ENCODE data around the gene HCN3.
A peak's percentile ranks its signal among the peaks of the same experiment; 100 is the strongest.

The HCN3 gene

GRCh38 chr1:155266553-155266952 is 10.7 kb upstream of the HCN3 start:
- no peak for DNase-seq (ENCODE audit: low read depth)
- no peak overlapping the region for H3K4me3 ChIP-seq (ENCODE audit: low read depth, low read length)
- TF ChIP-seq, protein P1, sequence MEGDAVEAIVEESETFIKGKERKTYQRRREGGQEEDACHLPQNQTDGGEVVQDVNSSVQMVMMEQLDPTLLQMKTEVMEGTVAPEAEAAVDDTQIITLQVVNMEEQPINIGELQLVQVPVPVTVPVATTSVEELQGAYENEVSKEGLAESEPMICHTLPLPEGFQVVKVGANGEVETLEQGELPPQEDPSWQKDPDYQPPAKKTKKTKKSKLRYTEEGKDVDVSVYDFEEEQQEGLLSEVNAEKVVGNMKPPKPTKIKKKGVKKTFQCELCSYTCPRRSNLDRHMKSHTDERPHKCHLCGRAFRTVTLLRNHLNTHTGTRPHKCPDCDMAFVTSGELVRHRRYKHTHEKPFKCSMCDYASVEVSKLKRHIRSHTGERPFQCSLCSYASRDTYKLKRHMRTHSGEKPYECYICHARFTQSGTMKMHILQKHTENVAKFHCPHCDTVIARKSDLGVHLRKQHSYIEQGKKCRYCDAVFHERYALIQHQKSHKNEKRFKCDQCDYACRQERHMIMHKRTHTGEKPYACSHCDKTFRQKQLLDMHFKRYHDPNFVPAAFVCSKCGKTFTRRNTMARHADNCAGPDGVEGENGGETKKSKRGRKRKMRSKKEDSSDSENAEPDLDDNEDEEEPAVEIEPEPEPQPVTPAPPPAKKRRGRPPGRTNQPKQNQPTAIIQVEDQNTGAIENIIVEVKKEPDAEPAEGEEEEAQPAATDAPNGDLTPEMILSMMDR (IDR thresholded peaks at IDR 0.05; ENCODE audit: low read depth, low read length, missing control alignments): no peak

DNA sequence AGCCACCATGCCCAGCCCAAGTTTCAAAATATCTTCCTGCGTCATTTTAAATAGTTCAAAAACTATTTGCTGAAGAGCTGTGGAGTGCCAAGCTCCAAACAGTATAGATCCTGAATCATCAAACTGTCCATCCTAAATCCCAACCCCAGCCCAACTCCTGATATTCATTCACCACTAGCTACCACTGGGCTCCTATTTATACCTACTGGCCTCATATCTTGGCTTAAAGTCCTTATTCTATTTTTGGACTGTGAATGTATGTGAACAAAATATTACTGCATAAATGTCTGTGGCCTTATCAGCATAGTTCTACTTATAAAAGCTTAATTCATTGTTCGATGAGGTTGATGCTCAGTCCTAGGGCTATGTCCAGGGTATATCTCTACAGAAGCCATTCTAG is 9.9 kb upstream of the HCN3 start:
- no peak for DNase-seq (ENCODE audit: low read depth)
- no peak overlapping the region for H3K4me3 ChIP-seq (ENCODE audit: low read depth, low read length)
- TF ChIP-seq, protein P1 (IDR thresholded peaks at IDR 0.05; ENCODE audit: low read depth, low read length, missing control alignments): no peak

DNA sequence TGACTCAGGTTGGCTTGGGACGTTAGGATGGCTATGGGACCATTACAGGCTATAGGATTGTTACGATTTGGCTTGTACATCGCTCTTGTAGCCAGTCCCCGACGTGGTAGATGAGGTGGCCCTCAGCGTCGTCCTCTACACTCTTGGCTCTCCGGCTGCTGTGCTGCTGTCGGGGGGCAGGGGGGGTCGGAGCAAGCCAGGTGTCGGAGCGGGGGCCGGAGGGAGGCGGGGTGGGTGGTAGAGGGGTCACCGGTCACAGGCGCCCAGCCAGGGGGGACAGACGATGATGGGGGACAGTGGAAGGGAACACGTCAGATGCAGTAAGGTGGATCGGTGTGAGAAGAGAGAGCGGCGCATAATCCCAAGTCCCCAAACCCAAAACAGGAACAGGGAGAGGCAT is 8.6 kb upstream of the HCN3 start:
- DNase-seq (ENCODE audit: low read depth): no peak
- H3K4me3 ChIP-seq (ENCODE audit: low read depth, low read length): no peak overlapping the region
- TF ChIP-seq, protein P1 (IDR thresholded peaks at IDR 0.05; ENCODE audit: low read depth, low read length, missing control alignments): no peak

DNA sequence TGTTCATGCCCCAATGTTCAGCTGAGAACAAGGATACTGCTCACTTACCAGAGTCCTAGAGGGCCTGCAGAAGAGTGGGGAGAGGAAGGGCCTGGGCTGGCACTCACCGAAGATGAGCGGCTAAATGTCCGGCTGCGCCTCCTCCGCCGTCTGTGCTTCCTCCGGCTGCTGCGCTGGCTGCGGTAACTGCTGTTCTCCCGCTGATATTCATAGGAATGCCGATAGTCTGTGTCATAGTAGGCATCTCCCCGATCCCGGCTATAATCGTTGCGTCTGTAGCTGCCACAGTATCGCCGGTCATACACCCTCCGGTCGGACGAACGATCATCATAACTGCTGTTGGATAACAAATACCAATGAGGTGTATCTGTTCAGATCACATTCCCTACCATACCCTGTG is 7.9 kb upstream of the HCN3 start:
- TF ChIP-seq, protein P1 (IDR thresholded peaks at IDR 0.05; ENCODE audit: low read depth, low read length, missing control alignments): no peak
- no peak for DNase-seq (ENCODE audit: low read depth)
- no peak overlapping the region for H3K4me3 ChIP-seq (ENCODE audit: low read depth, low read length)

DNA sequence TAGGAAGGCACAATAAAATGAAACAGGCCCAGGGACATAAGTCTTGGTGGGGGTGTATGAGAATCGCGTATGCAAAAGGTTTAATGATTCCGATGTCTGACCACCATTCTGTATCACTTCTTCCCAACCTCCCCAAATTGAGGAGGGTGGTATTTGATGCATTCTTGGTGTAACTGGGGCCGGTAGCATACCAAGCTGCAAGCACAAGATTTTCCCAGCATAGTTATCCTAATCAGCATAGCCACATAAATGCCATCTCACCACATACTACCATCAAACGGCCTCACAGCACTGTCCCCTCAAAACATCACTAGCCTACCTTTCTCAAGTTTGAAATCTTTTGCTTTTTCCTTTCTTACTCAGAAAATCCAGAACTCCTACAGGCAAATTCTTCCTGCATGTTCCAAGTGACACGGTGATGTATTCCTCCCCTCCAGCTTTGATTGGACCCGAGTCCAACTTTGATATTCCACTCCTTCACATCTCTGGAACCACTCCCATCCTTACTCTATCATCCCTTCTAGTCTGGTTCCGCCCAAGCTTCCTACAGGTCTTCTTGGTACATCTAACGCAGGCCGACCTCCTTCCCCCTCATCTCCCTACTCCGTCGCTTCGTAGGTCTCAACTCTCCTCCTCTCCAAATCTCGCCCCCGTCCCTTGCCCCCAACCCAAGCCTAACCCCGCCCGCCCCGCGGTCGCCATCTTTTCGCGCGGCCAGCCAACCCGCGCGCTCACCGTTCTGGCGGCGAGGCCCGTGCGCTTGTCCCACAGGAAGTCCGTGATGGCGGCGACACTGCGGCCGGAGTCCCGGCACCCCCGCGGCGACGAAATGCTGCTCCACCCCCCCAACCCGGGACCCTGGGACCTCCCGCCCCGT is 4.6 kb upstream of the HCN3 start:
- no peak for DNase-seq (ENCODE audit: low read depth)
- H3K4me3 ChIP-seq (ENCODE audit: low read depth, low read length): peak overlapping the region; percentile 99
- TF ChIP-seq, protein P1 (IDR thresholded peaks at IDR 0.05; ENCODE audit: low read depth, low read length, missing control alignments): no peak

- TF ChIP-seq, protein P1 (IDR thresholded peaks at IDR 0.05; ENCODE audit: low read depth, low read length, missing control alignments): no peak
Observed at GRCh38 chr1:155273343-155274245, 3.7 kb upstream of the HCN3 start, which contains the start of gene CLK2. TSS of gene CLK2 (minus strand) at chr1:155273504. CDS start at chr1:155270977, 2,527 bp downstream.

More at GRCh38 chr1:155273343-155274245, 3.7 kb upstream of the HCN3 start, which contains the start of gene CLK2:
- DNase-seq (ENCODE audit: low read depth): peak; percentile 85
- peak within 1 kb of the TSS; percentile 99 for H3K4me3 ChIP-seq (ENCODE audit: low read depth, low read length)
